Loucy (cell line): ENCODE results near the gene CNDP2.
"Not testable (repeated sequence)": the region's sequence is repeated elsewhere in the genome, so short reads cannot be mapped to it uniquely, and the experiment has no call there.

Source experiments
- H2AFZ ChIP-seq: fragments of 200-600 bp; sonication (generic); 2 replicates; pipeline ENCODE4 v1.6.0; 2016; ENCODE audit warnings: antibody characterized with exemption, mild to moderate bottlenecking, low read length, moderate library complexity
- H3F3A ChIP-seq: fragments of 200-600 bp; 2 replicates; pipeline ENCODE4 v1.6.0; 2016; ENCODE audit warnings: antibody characterized with exemption, low read depth, mild to moderate bottlenecking
- H3K27me3 ChIP-seq: fragments of 200-600 bp; sonication (generic); 2 replicates; pipeline ENCODE4 v1.6.1; 2014; ENCODE audit warnings: low read length, mild to moderate bottlenecking; ENCODE audit not compliant: insufficient read depth, poor library complexity, severe bottlenecking
- H3K36me3 ChIP-seq: fragments of 200-600 bp; sonication (generic); 2 replicates; pipeline ENCODE4 v1.6.1; 2016; ENCODE audit warnings: low read length; ENCODE audit not compliant: insufficient read depth
- H3K4me1 ChIP-seq: fragments of 200-600 bp; sonication (generic); 2 replicates; pipeline ENCODE4 v1.5.1; 2014; ENCODE audit warnings: low read length, mild to moderate bottlenecking; ENCODE audit not compliant: insufficient read depth, poor library complexity, severe bottlenecking
- H3K4me2 ChIP-seq: fragments of 200-600 bp; sonication (generic); 2 replicates; pipeline ENCODE4 v1.6.0; 2014; ENCODE audit warnings: antibody characterized with exemption, low read length, low read depth, mild to moderate bottlenecking; ENCODE audit not compliant: poor library complexity, severe bottlenecking
- H3K4me3 ChIP-seq: fragments of 200-600 bp; sonication (generic); 2 replicates; pipeline ENCODE4 v1.5.1; 2014; ENCODE audit warnings: low read length, mild to moderate bottlenecking, mixed read lengths; ENCODE audit not compliant: poor library complexity, severe bottlenecking
- H3K79me2 ChIP-seq: fragments of 200-600 bp; sonication (generic); 2 replicates; pipeline ENCODE4 v1.6.1; 2014; ENCODE audit warnings: low read length; ENCODE audit not compliant: insufficient read depth
- H3K9ac ChIP-seq: fragments of 200-600 bp; sonication (generic); 2 replicates; pipeline ENCODE4 v1.6.0; 2014; ENCODE audit warnings: mild to moderate bottlenecking, low read depth, low read length, moderate library complexity; ENCODE audit not compliant: poor library complexity, severe bottlenecking
- H3K9me2 ChIP-seq: fragments of 200-600 bp; sonication (generic); replicated peaks from 2 replicates; pipeline ENCODE4 v1.6.1; 2016; ENCODE audit warnings: low read depth, low read length, mixed read lengths
- H3K9me3 ChIP-seq: fragments of 200-600 bp; sonication (generic); 2 replicates; pipeline ENCODE4 v1.6.1; 2014; ENCODE audit warnings: mild to moderate bottlenecking, antibody characterized with exemption, low read length, low read depth; ENCODE audit not compliant: insufficient read depth
- H4K20me1 ChIP-seq: fragments of 200-600 bp; sonication (generic); 2 replicates; pipeline ENCODE4 v1.6.0; 2014; ENCODE audit warnings: antibody characterized with exemption, low read length, mild to moderate bottlenecking; ENCODE audit not compliant: insufficient read depth, poor library complexity, severe bottlenecking
- CTCF ChIP-seq: fragments of 200-600 bp; sonication (generic); conservative IDR thresholded peaks from 2 replicates; pipeline ENCODE4 v1.5.1; 2014; ENCODE audit warnings: mild to moderate bottlenecking, antibody characterized with exemption, low read length
- EZH2phosphoT487 ChIP-seq: fragments of 200-600 bp; IDR thresholded peaks from 2 replicates; pipeline ENCODE4 v1.6.1; 2018; ENCODE audit warnings: antibody characterized with exemption, mild to moderate bottlenecking, moderate library complexity, borderline replicate concordance

CNDP2 gene

GRCh38 chr18:74524097-74524496 is 27.9 kb downstream of the CNDP2 start:
- H3K4me3 ChIP-seq, result no peak overlapping the region
- H3K36me3 ChIP-seq, result peaks cover 14% of the 10 kb centered on the region; the same call in 1 of the 2 replicates
- no peak overlapping the region for H2AFZ ChIP-seq
- no peaks in the 10 kb centered on the region for H3K9me3 ChIP-seq
- no peaks in the 10 kb centered on the region for H3K4me1 ChIP-seq
- TF ChIP-seq EZH2phosphoT487 (no peak), CTCF (no peak)
- H3K79me2 ChIP-seq, result no peaks in the 10 kb centered on the region
- H3K9me2 ChIP-seq, result no peaks in the 10 kb centered on the region
- no peaks in the 10 kb centered on the region for H3K27me3 ChIP-seq
- H3F3A ChIP-seq, result no peaks in the 10 kb centered on the region
- H4K20me1 ChIP-seq, result no peaks in the 10 kb centered on the region
- no peak overlapping the region for H3K4me2 ChIP-seq
- H3K9ac ChIP-seq, result no peak overlapping the region

- H3K4me2 ChIP-seq, H3K9me2 ChIP-seq, H3K79me2 ChIP-seq, H3K4me3 ChIP-seq, H3K9ac ChIP-seq, H3K36me3 ChIP-seq, H3F3A ChIP-seq, H3K9me3 ChIP-seq, H4K20me1 ChIP-seq, H2AFZ ChIP-seq, H3K4me1 ChIP-seq, H3K27me3 ChIP-seq: not testable (repeated sequence)
These were observed 28.8 kb downstream of the CNDP2 start for GRCh38 chr18:74524915-74525314.

- H3K4me1 ChIP-seq, result no peaks in the 10 kb centered on the region
- H3K9me3 ChIP-seq, result no peaks in the 10 kb centered on the region
- no peak overlapping the region for H3K9ac ChIP-seq
- H3K79me2 ChIP-seq, result no peaks in the 10 kb centered on the region
- H3K4me2 ChIP-seq, result no peak overlapping the region
- H4K20me1 ChIP-seq, result no peaks in the 10 kb centered on the region
- no peak overlapping the region for H2AFZ ChIP-seq
- no peaks in the 10 kb centered on the region for H3F3A ChIP-seq
- H3K36me3 ChIP-seq, result no peaks in the 10 kb centered on the region
- H3K4me3 ChIP-seq, result no peak overlapping the region
- no peaks in the 10 kb centered on the region for H3K9me2 ChIP-seq
- TF ChIP-seq CTCF (no peak), EZH2phosphoT487 (no peak)
- no peaks in the 10 kb centered on the region for H3K27me3 ChIP-seq
These were observed 29.6 kb downstream of the CNDP2 start for GRCh38 chr18:74525741-74526140.

GRCh38 chr18:74526488-74526887 is 30.3 kb downstream of the CNDP2 start:
- no peaks in the 10 kb centered on the region for H3K27me3 ChIP-seq
- H3K4me1 ChIP-seq, result no peaks in the 10 kb centered on the region
- H3K79me2 ChIP-seq, result no peaks in the 10 kb centered on the region
- no peak overlapping the region for H3K4me2 ChIP-seq
- H3K4me3 ChIP-seq, result no peak overlapping the region
- H4K20me1 ChIP-seq, result no peaks in the 10 kb centered on the region
- no peaks in the 10 kb centered on the region for H3K9me2 ChIP-seq
- no peak overlapping the region for H2AFZ ChIP-seq
- no peak for TF ChIP-seq EZH2phosphoT487
- TF ChIP-seq CTCF, result no peak
- H3F3A ChIP-seq, result no peaks in the 10 kb centered on the region
- no peak overlapping the region for H3K9ac ChIP-seq
- H3K9me3 ChIP-seq, result no peaks in the 10 kb centered on the region
- no peaks in the 10 kb centered on the region for H3K36me3 ChIP-seq
